Dermis microvascular lymphatic vessel endothelial cell (primary cell): ENCODE results near the gene YKT6. TPM values are rescaled to one million over a fixed set of nuclear protein-coding genes. Genes with fewer than 3 reads are reported as not detected.

Experiments
- DNase-seq, 2 donors: peaks; one replicate each; pipeline versions ENCODE4 v3.0.0 to v3.0.0-alpha.2; 2010; ENCODE audit warnings: low read depth in 2 of 2
- total RNA-seq: library from RNA; depleted of rRNA; stranded (reverse); fragments of >200 nt; gene quantifications from 2 replicates; pipeline ENCODE4 v1.2.1, GENCODE V29; 2014

YKT6 gene
- total RNA-seq, 1 donor from 2014 or later = 83.7 TPM

- DNase-seq = no peak
Measured at GRCh38 chr7:44232901-44233715, 32.3 kb downstream of the YKT6 start.

- no peak for DNase-seq
Measured at GRCh38 chr7:44235066-44235465, 34.3 kb downstream of the YKT6 start.

GRCh38 chr7:44235582-44236332, 35.0 kb downstream of the YKT6 start:
- no peak for DNase-seq

- DNase-seq = no peak
Measured at GRCh38 chr7:44236333-44236728, 35.6 kb downstream of the YKT6 start.

GRCh38 chr7:44237696-44238095, 36.9 kb downstream of the YKT6 start:
- DNase-seq = no peak

GRCh38 chr7:44238116-44238695, 37.4 kb downstream of the YKT6 start:
- no peak for DNase-seq

- DNase-seq = no peak
Measured at GRCh38 chr7:44239361-44239760, 38.6 kb downstream of the YKT6 start.

- DNase-seq = no peak
Measured at GRCh38 chr7:44240376-44240775, 39.6 kb downstream of the YKT6 start.

GRCh38 chr7:44240983-44241510, 40.3 kb downstream of the YKT6 start:
- DNase-seq = peak; percentile 43 to 75

GRCh38 chr7:44242091-44242490, 41.3 kb downstream of the YKT6 start:
- no peak for DNase-seq

GRCh38 chr7:44244282-44244681, 43.5 kb downstream of the YKT6 start:
- peak in 1 of 2 donors; percentile 32 for DNase-seq

- DNase-seq = no peak
Measured at GRCh38 chr7:44246396-44247113, 45.8 kb downstream of the YKT6 start.

GRCh38 chr7:44247868-44248651, 47.3 kb downstream of the YKT6 start:
- DNase-seq = no peak

GRCh38 chr7:44249639-44250234, 49.0 kb downstream of the YKT6 start:
- no peak for DNase-seq

- no peak for DNase-seq
Measured at GRCh38 chr7:44251269-44251668, 50.5 kb downstream of the YKT6 start.

GRCh38 chr7:44251881-44252280, 51.1 kb downstream of the YKT6 start:
- DNase-seq = no peak

GRCh38 chr7:44256459-44256858, 55.7 kb downstream of the YKT6 start:
- DNase-seq = no peak

- no peak for DNase-seq
Measured at GRCh38 chr7:44257213-44257612, 56.4 kb downstream of the YKT6 start.

- peak; percentile 18 to 91 for DNase-seq
Measured at GRCh38 chr7:44257618-44258422, 57.0 kb downstream of the YKT6 start.

GRCh38 chr7:44258423-44258760, 57.6 kb downstream of the YKT6 start:
- DNase-seq = no peak
